GM18858 (cell line): ENCODE results near the gene CCDC69.
"Not testable (repeated sequence)": the region's sequence is repeated elsewhere in the genome, so short reads cannot be mapped to it uniquely, and the experiment has no call there.

ENCODE experiments used
- ATAC-seq: cut with Tn5 transposase; IDR thresholded peaks from one replicate; pipeline ENCODE4 v1.9.1; 2021; ENCODE audit not compliant: unreplicated experiment

The CCDC69 gene

GRCh38 chr5:151222790-151223446 is 974 bp downstream of the CCDC69 start:
- ATAC-seq, result peak; percentile 67

GRCh38 chr5:151222054-151222789 is 1.7 kb downstream of the CCDC69 start:
- no peak for ATAC-seq

DNA sequence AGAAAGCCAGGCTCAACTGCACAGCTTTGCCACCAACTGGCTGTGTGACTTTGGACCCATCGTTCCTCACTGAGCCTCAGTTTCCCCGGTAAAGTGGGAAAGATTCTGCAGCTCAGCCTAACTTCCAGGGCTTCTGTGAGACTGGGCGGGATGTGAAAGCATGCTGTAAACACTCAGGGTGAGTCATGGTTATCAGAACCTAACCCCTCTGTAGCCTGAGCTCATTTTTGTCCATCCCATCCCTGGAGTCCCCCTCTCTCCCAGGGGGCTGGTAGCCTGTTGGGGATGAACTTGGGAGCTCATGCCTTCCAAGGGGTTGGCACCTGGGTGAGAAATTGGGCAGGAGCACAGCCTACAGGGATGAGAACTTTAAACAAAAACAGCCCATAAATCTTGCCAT is 2.3 kb downstream of the CCDC69 start:
- ATAC-seq, result no peak

GRCh38 chr5:151219789-151220188 is 4.1 kb downstream of the CCDC69 start:
- no peak for ATAC-seq

- no peak for ATAC-seq
Measured at GRCh38 chr5:151219138-151219537, 4.8 kb downstream of the CCDC69 start.

DNA sequence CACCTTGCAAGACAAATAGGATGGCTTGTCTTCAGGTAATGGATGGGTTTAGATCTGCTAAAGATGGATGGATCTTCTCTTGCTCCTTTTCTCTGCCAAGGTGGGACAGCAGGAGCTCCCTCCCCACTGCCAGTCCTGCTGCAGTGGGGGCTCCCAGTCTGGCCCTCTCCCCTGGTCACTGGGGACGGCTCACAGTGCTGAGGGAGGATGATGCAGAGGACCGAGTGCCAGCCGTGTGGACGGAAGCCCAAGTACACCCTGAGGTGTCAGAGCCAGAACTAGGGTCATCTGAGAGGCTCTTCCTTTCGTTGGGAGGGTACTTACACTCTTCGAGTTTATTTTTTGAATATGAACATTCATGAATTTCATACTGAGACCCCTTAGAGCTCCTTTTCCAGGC is 5.7 kb downstream of the CCDC69 start:
- no peak for ATAC-seq

DNA sequence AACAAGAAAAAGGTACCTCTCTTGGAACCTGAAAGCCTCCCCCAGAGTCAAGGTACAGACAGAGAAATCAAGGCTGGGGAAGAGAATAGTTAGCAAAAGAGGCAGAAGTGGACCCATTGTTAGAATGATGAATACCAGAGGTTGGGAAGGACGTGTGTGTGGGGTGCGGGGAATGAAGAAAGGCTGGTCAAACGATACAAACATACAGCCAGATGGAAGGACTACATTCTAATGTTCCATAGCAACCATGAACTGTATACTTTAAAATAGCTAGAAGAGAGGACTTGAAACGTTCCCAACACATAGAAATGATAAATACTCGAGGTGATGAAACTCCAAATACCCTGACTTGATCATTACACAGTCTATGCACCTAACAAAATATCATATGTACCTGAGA is 7.1 kb downstream of the CCDC69 start:
- ATAC-seq, result no peak

- no peak for ATAC-seq
Measured at GRCh38 chr5:151215546-151215880, 8.4 kb downstream of the CCDC69 start.

DNA sequence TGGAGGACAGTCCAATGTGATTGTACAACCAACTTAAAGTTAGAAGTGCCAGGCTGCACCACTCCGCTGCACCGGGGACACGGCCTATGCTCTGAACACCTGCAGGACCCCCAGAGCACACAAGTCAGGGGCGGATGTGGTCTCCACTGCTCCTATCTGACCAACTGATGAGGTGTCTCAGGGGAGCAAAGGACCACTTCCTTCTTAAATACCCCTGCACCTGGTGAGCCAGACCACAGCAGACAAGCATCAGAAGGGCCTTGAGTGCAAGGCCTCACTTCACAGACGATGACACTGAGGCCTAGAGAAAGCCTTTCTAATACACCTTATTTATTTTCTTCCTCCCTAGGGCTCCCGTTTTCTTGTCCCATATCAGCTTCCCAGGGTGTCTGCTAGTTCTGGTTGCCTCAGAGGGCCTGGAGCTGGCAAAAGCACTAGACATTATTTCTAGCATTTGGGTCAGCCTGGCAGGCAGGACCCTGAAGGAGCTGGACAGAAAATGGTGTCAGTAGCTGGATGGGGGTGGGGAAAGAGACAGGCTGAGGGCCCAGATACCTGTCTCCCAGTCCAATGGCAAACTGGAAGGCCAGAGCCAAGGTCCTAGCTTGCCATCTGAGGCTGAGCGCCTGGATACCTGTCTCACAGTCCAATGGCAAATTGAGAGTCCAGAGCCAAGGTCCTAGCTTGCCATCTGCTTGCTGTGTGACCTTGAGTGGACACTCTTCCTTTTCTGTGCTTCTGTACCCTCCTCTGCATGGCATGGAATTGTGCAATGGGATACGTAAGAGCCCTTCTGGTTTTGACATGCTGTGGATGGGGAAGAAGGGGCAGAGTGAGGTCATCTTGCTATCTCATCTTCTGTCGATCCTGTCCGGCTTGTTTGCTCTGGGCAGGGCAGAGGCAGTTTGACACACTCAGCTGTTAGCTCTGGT is 9.0 kb downstream of the CCDC69 start:
- peak; percentile 35 for ATAC-seq

- peak; percentile 80 for ATAC-seq
Measured at GRCh38 chr5:151213803-151214613, 9.9 kb downstream of the CCDC69 start.

GRCh38 chr5:151212406-151212798 is 11.5 kb downstream of the CCDC69 start:
- ATAC-seq, result no peak

GRCh38 chr5:151208481-151208914 is 15.4 kb downstream of the CCDC69 start:
- ATAC-seq, result no peak

DNA sequence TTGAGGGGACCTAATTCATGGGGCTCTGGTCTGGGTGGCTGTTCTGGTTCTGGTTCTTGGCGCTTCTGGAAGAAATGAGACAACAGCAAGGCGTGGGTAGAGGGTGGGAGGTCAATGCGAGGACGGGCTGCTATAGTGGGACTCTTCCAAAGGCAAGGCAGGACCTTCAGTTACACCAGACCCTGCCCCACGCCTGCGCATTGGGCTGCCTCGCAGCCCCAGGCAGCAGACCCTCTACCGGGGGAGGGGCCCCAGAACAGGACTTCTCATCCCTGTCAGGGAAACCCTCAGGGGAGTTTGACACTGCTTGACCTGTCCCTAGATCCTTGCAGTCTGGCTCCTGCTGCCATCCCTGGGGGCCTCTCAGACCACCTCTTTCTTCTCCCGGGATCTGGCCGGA is 18.5 kb downstream of the CCDC69 start:
- ATAC-seq, result no peak

DNA sequence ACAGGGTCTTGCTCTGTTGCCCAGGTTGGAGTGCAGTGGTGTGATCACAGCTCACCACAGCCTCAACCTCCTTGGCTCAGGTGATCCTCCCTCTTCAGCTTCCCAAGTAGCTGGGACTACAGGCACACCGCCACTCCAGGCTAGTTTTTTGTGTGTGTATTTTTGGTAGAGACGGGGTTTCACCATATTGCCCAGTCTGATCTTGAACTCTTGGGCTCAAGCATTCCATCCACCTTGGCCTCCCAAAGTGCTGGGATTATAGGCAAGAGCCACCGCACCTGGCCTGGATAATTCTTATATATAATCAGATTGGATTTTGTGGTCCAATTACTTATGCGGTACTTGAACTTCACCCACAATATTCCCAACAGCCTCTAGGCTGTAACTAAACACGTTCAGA is 19.8 kb downstream of the CCDC69 start:
- no peak for ATAC-seq

DNA sequence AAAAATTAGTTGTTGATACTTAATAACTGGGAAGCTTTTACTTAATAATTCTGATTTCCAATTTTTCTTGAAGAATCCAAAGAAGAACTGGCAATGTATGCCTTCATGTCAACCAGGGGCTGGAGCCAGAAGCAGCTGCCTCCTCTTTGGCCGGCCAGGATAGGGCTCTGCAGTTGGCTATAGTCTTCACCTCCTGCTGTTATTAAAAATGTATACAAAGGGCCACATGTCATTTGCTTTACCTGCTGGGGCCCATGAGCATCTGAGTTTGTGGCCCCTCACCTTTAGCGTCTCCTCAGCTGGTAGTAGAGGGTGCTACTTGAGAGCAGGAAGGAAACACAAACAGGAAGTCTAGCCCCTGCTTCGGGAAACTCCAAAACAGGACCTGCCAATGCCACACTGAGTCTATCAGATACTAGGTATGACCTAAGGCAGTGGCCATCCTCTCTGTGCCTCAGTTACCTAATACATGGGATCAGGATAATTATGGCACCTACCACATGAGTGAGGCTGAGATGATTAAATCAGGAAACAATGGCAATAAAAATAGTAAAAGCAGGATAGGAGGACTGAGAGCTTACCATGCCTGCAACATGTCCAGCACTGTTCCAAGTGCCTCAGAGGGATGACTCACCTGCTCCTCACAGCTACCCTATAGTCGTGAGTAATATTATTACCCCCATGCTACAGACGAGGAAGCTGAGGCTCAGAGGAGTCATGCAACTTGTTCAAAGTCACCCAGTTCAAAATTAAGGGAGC is 21.3 kb downstream of the CCDC69 start:
- no peak for ATAC-seq

GRCh38 chr5:151200913-151201595 is 22.8 kb downstream of the CCDC69 start:
- no peak for ATAC-seq

DNA sequence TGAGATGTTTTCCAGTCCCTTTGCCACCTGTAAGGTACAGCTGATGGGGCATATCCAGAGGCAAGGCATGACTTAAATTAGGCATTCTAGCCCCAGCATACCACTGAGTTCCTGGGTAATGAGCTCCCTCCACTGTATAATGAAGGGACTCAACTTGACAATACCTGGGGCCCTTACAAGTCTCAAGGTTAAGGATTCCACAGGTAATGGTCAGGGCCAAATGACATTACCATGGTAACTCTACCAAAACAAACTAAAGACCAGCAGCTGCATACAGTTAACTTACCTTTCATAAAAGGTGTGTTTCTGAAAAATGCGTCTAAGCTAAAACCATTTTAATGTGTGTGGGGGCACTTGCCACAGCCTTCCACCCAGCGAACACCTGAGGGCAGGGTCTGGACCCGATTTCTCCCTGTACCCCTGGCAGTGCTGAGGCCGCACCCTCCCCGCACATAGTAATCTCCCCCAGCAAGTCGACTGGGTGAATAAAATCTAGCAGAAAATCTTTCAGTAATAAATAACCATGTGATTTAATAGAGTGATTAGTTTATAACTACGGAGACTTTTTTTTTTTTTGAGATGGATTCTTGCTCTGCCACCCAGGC is 24.2 kb downstream of the CCDC69 start:
- ATAC-seq, result no peak

GRCh38 chr5:151198861-151199260 is 25.0 kb downstream of the CCDC69 start:
- no peak for ATAC-seq

- not testable (repeated sequence) for ATAC-seq
Measured at GRCh38 chr5:151197291-151197600, 26.6 kb downstream of the CCDC69 start.
